Measurements from ENCODE around the gene FCHSD2. TPM values are rescaled to one million over a fixed set of nuclear protein-coding genes. Genes with fewer than 3 reads are reported as not detected.

The FCHSD2 gene
- total and polyA plus RNA-seq, 2 of the 13 experiments (the other 11 are each of a cell fraction or from before 2014, with no cell fraction given), result 20.5 to 24.8 TPM

DNA sequence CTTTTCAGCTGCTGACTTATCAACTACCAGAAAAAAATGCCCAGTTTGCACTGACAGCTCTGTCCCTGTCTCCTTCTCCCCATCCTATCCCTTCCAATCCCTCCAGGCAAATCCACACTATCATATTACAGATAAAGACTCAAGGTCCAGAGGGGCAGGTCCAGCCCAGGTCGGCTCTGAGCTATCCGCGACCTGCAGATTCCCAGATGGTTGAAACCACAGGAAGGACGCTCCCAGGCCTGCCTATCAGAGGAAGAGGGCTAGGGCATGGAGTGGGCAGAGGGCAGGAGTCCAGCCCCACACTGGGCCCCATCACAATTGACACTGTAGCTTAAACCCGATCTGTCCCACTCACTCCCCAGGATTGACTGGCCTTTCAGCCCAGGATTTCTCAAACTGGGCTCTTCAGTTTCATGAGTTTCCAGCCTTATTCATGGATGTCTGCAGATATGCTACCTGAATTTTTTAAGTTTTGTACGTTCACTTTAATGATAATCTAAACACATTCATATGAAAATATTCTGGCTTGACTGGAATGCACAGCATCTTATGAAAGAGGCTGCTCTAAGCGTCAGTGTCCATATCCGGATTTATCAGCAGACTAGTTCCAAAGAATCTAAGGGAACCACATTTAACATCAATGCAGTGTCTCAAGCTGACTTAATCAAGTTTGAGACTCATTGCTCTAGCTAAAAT, 16.4 kb upstream of the FCHSD2 start (continued):
- TF ChIP-seq SOX6 (IDR thresholded peaks at IDR 0.05), result no peak
- TF ChIP-seq SOX6 (CRISPR knock-in tag; IDR thresholded peaks at IDR 0.05), result peak; percentile 90
- TF ChIP-seq ZNF414 (CRISPR knock-in tag; IDR thresholded peaks at IDR 0.05), result peak; percentile 73; the same call in 1 of the 2 replicates
- no peak for TF ChIP-seq ATRX (CRISPR knock-in tag; IDR thresholded peaks at IDR 0.05; ENCODE audit: borderline replicate concordance)
- TF ChIP-seq NONO (IDR thresholded peaks at IDR 0.05), result no peak
- TF ChIP-seq NONO (CRISPR knock-in tag; conservative IDR thresholded peaks at IDR 0.05), result peak; percentile 83; the same call in 1 of the 2 replicates
- TF ChIP-seq GTF2F1 (IDR thresholded peaks at IDR 0.05; ENCODE audit: low read length), result no peak
- TF ChIP-seq ZNF331 (CRISPR knock-in tag; IDR thresholded peaks at IDR 0.05), result peak; percentile 36; the same call in 1 of the 2 replicates
- peak; percentile 95 for TF ChIP-seq SALL1 (CRISPR knock-in tag; IDR thresholded peaks at IDR 0.05)
- peak; percentile 91 for TF ChIP-seq HDAC2 (CRISPR knock-in tag; IDR thresholded peaks at IDR 0.05)
- TF ChIP-seq, protein P1, sequence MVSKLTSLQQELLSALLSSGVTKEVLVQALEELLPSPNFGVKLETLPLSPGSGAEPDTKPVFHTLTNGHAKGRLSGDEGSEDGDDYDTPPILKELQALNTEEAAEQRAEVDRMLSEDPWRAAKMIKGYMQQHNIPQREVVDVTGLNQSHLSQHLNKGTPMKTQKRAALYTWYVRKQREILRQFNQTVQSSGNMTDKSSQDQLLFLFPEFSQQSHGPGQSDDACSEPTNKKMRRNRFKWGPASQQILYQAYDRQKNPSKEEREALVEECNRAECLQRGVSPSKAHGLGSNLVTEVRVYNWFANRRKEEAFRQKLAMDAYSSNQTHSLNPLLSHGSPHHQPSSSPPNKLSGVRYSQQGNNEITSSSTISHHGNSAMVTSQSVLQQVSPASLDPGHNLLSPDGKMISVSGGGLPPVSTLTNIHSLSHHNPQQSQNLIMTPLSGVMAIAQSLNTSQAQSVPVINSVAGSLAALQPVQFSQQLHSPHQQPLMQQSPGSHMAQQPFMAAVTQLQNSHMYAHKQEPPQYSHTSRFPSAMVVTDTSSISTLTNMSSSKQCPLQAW (CRISPR knock-in tag; IDR thresholded peaks at IDR 0.05), result peak; percentile 73; the same call in 1 of the 2 replicates
- peak; percentile 94 for TF ChIP-seq HNRNPL (IDR thresholded peaks at IDR 0.05; ENCODE audit: low read depth, low read length)
- TF ChIP-seq ZNF598 (CRISPR knock-in tag; IDR thresholded peaks at IDR 0.05; ENCODE audit: borderline replicate concordance), result no peak
- peak; percentile 65; the same call in 1 of the 2 replicates for TF ChIP-seq ZFP90 (CRISPR knock-in tag; IDR thresholded peaks at IDR 0.05; ENCODE audit: borderline replicate concordance)
- TF ChIP-seq ZNF547 (CRISPR knock-in tag; IDR thresholded peaks at IDR 0.05), result no peak
- TF ChIP-seq ZNF224 (CRISPR knock-in tag; IDR thresholded peaks at IDR 0.05), result no peak
- no peak for TF ChIP-seq ZNF883 (CRISPR knock-in tag; IDR thresholded peaks at IDR 0.05; ENCODE audit: not compliant biosample characterization)
- peak; percentile 59; the same call in 1 of the 2 replicates for TF ChIP-seq ARID4A (CRISPR knock-in tag; IDR thresholded peaks at IDR 0.05; ENCODE audit: borderline replicate concordance)
- TF ChIP-seq ARID3A (IDR thresholded peaks at IDR 0.05; ENCODE audit: low read depth, low read length), result peak; percentile 89
- peak; percentile 73; the same call in 1 of the 2 replicates for TF ChIP-seq ZNF746 (CRISPR knock-in tag; IDR thresholded peaks at IDR 0.05)
- TF ChIP-seq ZNF709 (CRISPR knock-in tag; IDR thresholded peaks at IDR 0.05), result no peak; the same call in 1 of the 2 replicates
- TF ChIP-seq FOXJ3 (CRISPR knock-in tag; IDR thresholded peaks at IDR 0.05; ENCODE audit: borderline replicate concordance), result peak; percentile 73; the same call in 1 of the 2 replicates
